ENCODE measurements around the gene FAM76B. TPM values are rescaled to one million over a fixed set of nuclear protein-coding genes. Genes with fewer than 3 reads are reported as not detected.

The FAM76B gene
- total and polyA plus RNA-seq, 2 donors (not counting 1 experiment from before 2014, with no cell fraction given) = 36.5 to 80.9 TPM

GRCh38 chr11:95778699-95779098, 10.9 kb downstream of the FAM76B start:
- no peak for ATAC-seq (ENCODE audit: low read depth)
- WGBS (ENCODE audit: insufficient coverage) = 83% methylated on average over 2 of the region's 3 CpGs
- Mint-ChIP-seq H3K4me3 (no peak overlapping the region), H3K27ac (no peak overlapping the region), H3K4me1 (peaks cover 32% of the 10 kb centered on the region), H3K9me3 (ENCODE audit: insufficient read depth) (no peaks in the 10 kb centered on the region), H3K27me3 (no peaks in the 10 kb centered on the region)
- H3K4me2 ChIP-seq (replicated peaks; ENCODE audit: low read depth, low read length, poor library complexity, severe bottlenecking) = no peak overlapping the region
- peak; percentile 26 for DNase-seq
- peaks cover 16 to 83% of the 10 kb centered on the region in 2 experiments for H3K36me3 ChIP-seq (replicated peaks in 1 of 2; ENCODE audit: control extremely low read depth in 1 of 2, control insufficient read depth in 1 of 2, extremely low read depth in 1 of 2, insufficient read depth in 2 of 2, low read length in 1 of 2)
- no peaks in the 10 kb centered on the region for H4K20me1 ChIP-seq (ENCODE audit: control insufficient read depth, insufficient read depth, low read length, poor library complexity, severe bottlenecking)
- no peaks in the 10 kb centered on the region for H3K27me3 ChIP-seq (replicated peaks in 1 of 4; ENCODE audit: control extremely low read depth in 1 of 4, control insufficient read depth in 3 of 4, insufficient read depth in 4 of 4, low read length in 3 of 4)
- TF ChIP-seq EZH2 (IDR thresholded peaks at IDR 0.05; ENCODE audit: borderline replicate concordance, insufficient read depth, low read depth, low read length, poor library complexity, severe bottlenecking) = no peak
- TF ChIP-seq, protein P1, sequence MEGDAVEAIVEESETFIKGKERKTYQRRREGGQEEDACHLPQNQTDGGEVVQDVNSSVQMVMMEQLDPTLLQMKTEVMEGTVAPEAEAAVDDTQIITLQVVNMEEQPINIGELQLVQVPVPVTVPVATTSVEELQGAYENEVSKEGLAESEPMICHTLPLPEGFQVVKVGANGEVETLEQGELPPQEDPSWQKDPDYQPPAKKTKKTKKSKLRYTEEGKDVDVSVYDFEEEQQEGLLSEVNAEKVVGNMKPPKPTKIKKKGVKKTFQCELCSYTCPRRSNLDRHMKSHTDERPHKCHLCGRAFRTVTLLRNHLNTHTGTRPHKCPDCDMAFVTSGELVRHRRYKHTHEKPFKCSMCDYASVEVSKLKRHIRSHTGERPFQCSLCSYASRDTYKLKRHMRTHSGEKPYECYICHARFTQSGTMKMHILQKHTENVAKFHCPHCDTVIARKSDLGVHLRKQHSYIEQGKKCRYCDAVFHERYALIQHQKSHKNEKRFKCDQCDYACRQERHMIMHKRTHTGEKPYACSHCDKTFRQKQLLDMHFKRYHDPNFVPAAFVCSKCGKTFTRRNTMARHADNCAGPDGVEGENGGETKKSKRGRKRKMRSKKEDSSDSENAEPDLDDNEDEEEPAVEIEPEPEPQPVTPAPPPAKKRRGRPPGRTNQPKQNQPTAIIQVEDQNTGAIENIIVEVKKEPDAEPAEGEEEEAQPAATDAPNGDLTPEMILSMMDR (IDR thresholded peaks at IDR 0.05) = no peak
- H3K9ac ChIP-seq (ENCODE audit: low read length) = no peak overlapping the region
- ChIA-PET POLR2A (interaction anchor here (0.5 kb wide), 1 partner anchor 617 kb away, joined by 3 read pairs; no protein-coding TSS in a partner anchor), CTCF (interaction anchor here (1.0 to 2.5 kb wide), 2 partner anchors 11 to 73 kb away, joined by 3 to 9 read pairs; partner anchors contain the start of genes CEP57 and FAM76B)
- H2AFZ ChIP-seq (ENCODE audit: insufficient read depth, low read depth, low read length, poor library complexity, severe bottlenecking) = no peak overlapping the region
- peak overlapping the region in 1 of 2 donors; percentile 1 for H3K27ac ChIP-seq (ENCODE audit: low read length in 2 of 2)
- no peaks in the 10 kb centered on the region for H3K79me2 ChIP-seq (ENCODE audit: control insufficient read depth, insufficient read depth, low read length)
- no peaks in the 10 kb centered on the region for H3K9me3 ChIP-seq (ENCODE audit: control extremely low read depth in 1 of 3, control insufficient read depth in 2 of 3, insufficient read depth in 1 of 3, low read length in 2 of 3)
- no peak overlapping the region for H3K4me3 ChIP-seq (ENCODE audit: control extremely low read depth in 1 of 5, extremely low read depth in 1 of 5, insufficient read depth in 1 of 5, low read depth in 2 of 5, low read length in 4 of 5)
- intact Hi-C loops (cut with micrococcal nuclease) = no loop called here
- peaks cover 0 to 10% of the 10 kb centered on the region in 2 donors for H3K4me1 ChIP-seq (ENCODE audit: control insufficient read depth in 2 of 2, insufficient read depth in 2 of 2, low read length in 2 of 2)

DNA sequence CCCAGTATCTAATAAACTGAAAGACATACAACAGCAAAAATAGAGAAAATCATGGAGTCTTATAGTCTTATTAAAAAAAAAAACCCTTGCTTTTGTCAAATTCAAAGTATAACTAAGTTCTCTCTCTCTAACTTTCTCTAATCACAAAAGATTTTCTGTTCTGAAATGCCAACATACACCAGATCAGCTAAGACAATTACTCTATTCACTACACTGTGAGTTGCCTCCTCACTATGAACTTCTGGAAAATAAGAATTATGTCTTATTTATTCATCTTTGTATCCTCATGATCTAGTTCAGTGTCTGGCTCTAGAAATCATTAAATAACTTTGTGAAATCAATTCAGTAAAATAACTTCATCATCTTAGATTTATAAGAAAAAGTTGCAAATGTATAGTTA, 12.7 kb downstream of the FAM76B start:
- H4K20me1 ChIP-seq (ENCODE audit: control insufficient read depth, insufficient read depth, low read length, poor library complexity, severe bottlenecking) = no peaks in the 10 kb centered on the region
- ATAC-seq (ENCODE audit: low read depth) (no peak), DNase-seq (no peak)
- H3K9me3 Mint-ChIP-seq (ENCODE audit: insufficient read depth) = no peaks in the 10 kb centered on the region
- H3K4me1 Mint-ChIP-seq = peaks cover 22% of the 10 kb centered on the region
- no peak for TF ChIP-seq EZH2 (IDR thresholded peaks at IDR 0.05; ENCODE audit: borderline replicate concordance, insufficient read depth, low read depth, low read length, poor library complexity, severe bottlenecking)
- TF ChIP-seq, protein P1 (IDR thresholded peaks at IDR 0.05) = no peak
- intact Hi-C loops (cut with micrococcal nuclease) = no loop called here
- H3K4me3 Mint-ChIP-seq = no peak overlapping the region
- no peak overlapping the region for H3K27ac Mint-ChIP-seq
- H3K9ac ChIP-seq (ENCODE audit: low read length) = no peak overlapping the region
- H3K36me3 ChIP-seq (replicated peaks in 1 of 2; ENCODE audit: control extremely low read depth in 1 of 2, control insufficient read depth in 1 of 2, extremely low read depth in 1 of 2, insufficient read depth in 2 of 2, low read length in 1 of 2) = peaks cover 15 to 77% of the 10 kb centered on the region in 2 experiments
- peaks cover 0 to 10% of the 10 kb centered on the region in 2 donors for H3K4me1 ChIP-seq (ENCODE audit: control insufficient read depth in 2 of 2, insufficient read depth in 2 of 2, low read length in 2 of 2)
- CTCF ChIA-PET = interaction anchor here (0.5 to 1.4 kb wide), 4 partner anchors 250 to 625 kb away, joined by 3 to 4 read pairs (median 3); no protein-coding TSS in a partner anchor
- no peak overlapping the region for H3K4me3 ChIP-seq (ENCODE audit: control extremely low read depth in 1 of 5, extremely low read depth in 1 of 5, insufficient read depth in 1 of 5, low read depth in 2 of 5, low read length in 4 of 5)
- no peaks in the 10 kb centered on the region for H3K27me3 ChIP-seq (replicated peaks in 1 of 4; ENCODE audit: control extremely low read depth in 1 of 4, control insufficient read depth in 3 of 4, insufficient read depth in 4 of 4, low read length in 3 of 4)
- H2AFZ ChIP-seq (ENCODE audit: insufficient read depth, low read depth, low read length, poor library complexity, severe bottlenecking) = no peak overlapping the region
- POLR2A ChIA-PET = no interaction called here
- H3K4me2 ChIP-seq (replicated peaks; ENCODE audit: low read depth, low read length, poor library complexity, severe bottlenecking) = no peak overlapping the region
- no peak overlapping the region for H3K27ac ChIP-seq (ENCODE audit: low read length in 2 of 2)
- H3K9me3 ChIP-seq (ENCODE audit: control extremely low read depth in 1 of 3, control insufficient read depth in 2 of 3, insufficient read depth in 1 of 3, low read length in 2 of 3) = no peaks in the 10 kb centered on the region
- no peaks in the 10 kb centered on the region for H3K27me3 Mint-ChIP-seq
- no peaks in the 10 kb centered on the region for H3K79me2 ChIP-seq (ENCODE audit: control insufficient read depth, insufficient read depth, low read length)

Measured in B cell (primary cell).